SHP77 treated with DMSO at 0.1 percent for 48 hours (cell line): ENCODE results near the gene MED12L.

ENCODE experiments used
- DNase-seq: peaks from one replicate; lab custom pipeline; 2025; lab: John Stamatoyannopoulos, UW

The MED12L gene

GRCh38 chr3:151419806-151420205 lies 334.3 kb downstream of the MED12L start:
- no peak for DNase-seq

- no peak for DNase-seq
Measured at GRCh38 chr3:151421938-151422337, 336.5 kb downstream of the MED12L start.

GRCh38 chr3:151423091-151423490 lies 337.6 kb downstream of the MED12L start:
- no peak for DNase-seq

GRCh38 chr3:151425627-151426340 lies 340.3 kb downstream of the MED12L start:
- no peak for DNase-seq

- no peak for DNase-seq
Measured at GRCh38 chr3:151426341-151426657, 340.8 kb downstream of the MED12L start.

GRCh38 chr3:151428386-151428785 lies 342.9 kb downstream of the MED12L start:
- no peak for DNase-seq

- no peak for DNase-seq
Measured at GRCh38 chr3:151430821-151431484, 345.5 kb downstream of the MED12L start.

GRCh38 chr3:151431940-151432339 lies 346.5 kb downstream of the MED12L start:
- no peak for DNase-seq

- DNase-seq, result no peak
Measured at GRCh38 chr3:151432616-151433372, 347.3 kb downstream of the MED12L start.

- DNase-seq, result no peak
Measured at GRCh38 chr3:151434151-151434890, 348.9 kb downstream of the MED12L start.

GRCh38 chr3:151436675-151437446 lies 351.4 kb downstream of the MED12L start:
- DNase-seq, result no peak

GRCh38 chr3:151437906-151438305 lies 352.4 kb downstream of the MED12L start:
- DNase-seq, result no peak

- peak; percentile 39 for DNase-seq
Measured at GRCh38 chr3:151439652-151440125, 354.2 kb downstream of the MED12L start.

- DNase-seq, result no peak
Measured at GRCh38 chr3:151440940-151441339, 355.5 kb downstream of the MED12L start.

GRCh38 chr3:151443583-151443982 lies 358.1 kb downstream of the MED12L start:
- DNase-seq, result no peak

- DNase-seq, result no peak
Measured at GRCh38 chr3:151445273-151446001, 360.0 kb downstream of the MED12L start.

- no peak for DNase-seq
Measured at GRCh38 chr3:151446002-151446340, 360.5 kb downstream of the MED12L start.

GRCh38 chr3:151452368-151452767 lies 366.9 kb downstream of the MED12L start:
- no peak for DNase-seq

- DNase-seq, result no peak
Measured at GRCh38 chr3:151452841-151453240, 367.4 kb downstream of the MED12L start.

- DNase-seq, result no peak
Measured at GRCh38 chr3:151456065-151456464, 370.6 kb downstream of the MED12L start.

GRCh38 chr3:151459358-151459757 lies 373.9 kb downstream of the MED12L start:
- DNase-seq, result no peak
